Retinal pigment epithelial cell (primary cell): ENCODE measurements around the gene PCCA.

ENCODE experiments used
- DNase-seq: peaks from one replicate; pipeline ENCODE4 v3.0.0-alpha.2; 2010; ENCODE audit warnings: low read depth
- H3K4me3 ChIP-seq: 2 replicates; pipeline ENCODE4 v1.5.1; 2011; ENCODE audit warnings: mild to moderate bottlenecking, low read length, control low read depth, moderate library complexity
- TF ChIP-seq, protein P1 (sequence below): conservative IDR thresholded peaks from 2 replicates; pipeline ENCODE4 v1.5.1; 2011; ENCODE audit warnings: low read depth, low read length, control low read depth, inconsistent platforms

Gene PCCA

DNA sequence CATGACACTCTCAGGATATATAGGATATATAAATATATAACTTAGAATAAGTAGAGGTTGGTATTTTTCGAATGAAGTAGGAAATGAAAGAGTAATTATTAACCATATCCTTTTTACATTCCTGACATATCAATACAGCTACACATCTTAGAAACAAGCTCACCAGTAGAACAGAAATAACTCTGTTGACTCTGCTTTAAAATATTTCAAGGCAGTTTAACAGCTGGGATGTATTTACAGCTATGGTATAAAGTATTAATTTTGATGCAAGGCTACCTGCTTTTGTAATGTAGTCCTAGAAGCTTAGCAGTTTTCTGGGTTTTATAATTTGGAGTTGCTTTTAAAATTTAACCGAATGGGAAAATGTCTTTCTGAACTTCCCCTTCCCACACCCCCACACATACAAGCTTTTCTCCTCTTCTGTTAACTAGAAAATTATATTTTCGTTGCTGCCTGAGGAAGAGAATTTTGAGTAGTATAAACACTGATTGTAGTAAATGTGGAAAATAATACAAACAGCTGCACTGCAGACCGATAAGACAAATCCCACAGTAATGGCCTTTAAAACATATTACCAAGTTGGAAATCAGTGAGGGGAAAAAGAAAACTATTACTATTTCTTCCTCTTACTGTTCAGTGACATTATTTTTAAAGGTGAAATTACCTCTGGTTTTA, 352.0 kb downstream of the PCCA start:
- no peak for DNase-seq
- TF ChIP-seq, protein P1, sequence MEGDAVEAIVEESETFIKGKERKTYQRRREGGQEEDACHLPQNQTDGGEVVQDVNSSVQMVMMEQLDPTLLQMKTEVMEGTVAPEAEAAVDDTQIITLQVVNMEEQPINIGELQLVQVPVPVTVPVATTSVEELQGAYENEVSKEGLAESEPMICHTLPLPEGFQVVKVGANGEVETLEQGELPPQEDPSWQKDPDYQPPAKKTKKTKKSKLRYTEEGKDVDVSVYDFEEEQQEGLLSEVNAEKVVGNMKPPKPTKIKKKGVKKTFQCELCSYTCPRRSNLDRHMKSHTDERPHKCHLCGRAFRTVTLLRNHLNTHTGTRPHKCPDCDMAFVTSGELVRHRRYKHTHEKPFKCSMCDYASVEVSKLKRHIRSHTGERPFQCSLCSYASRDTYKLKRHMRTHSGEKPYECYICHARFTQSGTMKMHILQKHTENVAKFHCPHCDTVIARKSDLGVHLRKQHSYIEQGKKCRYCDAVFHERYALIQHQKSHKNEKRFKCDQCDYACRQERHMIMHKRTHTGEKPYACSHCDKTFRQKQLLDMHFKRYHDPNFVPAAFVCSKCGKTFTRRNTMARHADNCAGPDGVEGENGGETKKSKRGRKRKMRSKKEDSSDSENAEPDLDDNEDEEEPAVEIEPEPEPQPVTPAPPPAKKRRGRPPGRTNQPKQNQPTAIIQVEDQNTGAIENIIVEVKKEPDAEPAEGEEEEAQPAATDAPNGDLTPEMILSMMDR, result no peak
- no peak overlapping the region for H3K4me3 ChIP-seq

DNA sequence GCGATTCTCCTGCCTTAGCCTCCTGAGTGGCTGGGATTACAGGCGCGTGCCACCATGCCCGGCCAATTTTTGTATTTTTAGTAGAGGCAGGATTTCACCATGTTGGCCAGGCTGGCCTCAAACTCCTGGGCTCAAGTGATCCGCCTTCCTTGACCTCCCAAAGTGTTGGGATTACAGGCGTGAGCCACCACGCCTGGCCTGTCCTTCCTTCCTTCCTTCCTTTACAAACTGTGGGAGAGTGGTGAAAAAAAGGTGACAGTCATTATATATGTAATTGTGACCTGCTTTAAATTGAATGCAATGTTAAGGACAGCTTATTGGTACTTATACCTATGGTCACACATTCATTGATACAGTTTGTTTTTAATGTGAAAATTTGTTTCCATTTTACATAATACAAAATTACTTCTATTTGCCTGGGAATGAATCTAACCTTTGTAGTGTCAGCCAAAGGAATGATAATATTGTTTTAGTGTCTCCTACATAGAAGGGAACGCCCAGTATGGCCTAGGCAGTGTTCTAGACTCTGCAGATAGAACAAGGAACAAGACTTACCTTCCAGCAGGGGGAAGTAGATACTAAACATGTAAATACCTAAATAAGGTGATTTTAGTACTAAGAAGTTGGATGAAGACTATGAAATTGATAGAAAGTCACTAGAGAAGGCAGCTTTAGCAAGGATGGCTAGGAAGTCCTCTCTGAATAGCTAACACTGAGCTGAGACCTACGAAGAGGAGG, 353.4 kb downstream of the PCCA start:
- DNase-seq, result no peak

DNA sequence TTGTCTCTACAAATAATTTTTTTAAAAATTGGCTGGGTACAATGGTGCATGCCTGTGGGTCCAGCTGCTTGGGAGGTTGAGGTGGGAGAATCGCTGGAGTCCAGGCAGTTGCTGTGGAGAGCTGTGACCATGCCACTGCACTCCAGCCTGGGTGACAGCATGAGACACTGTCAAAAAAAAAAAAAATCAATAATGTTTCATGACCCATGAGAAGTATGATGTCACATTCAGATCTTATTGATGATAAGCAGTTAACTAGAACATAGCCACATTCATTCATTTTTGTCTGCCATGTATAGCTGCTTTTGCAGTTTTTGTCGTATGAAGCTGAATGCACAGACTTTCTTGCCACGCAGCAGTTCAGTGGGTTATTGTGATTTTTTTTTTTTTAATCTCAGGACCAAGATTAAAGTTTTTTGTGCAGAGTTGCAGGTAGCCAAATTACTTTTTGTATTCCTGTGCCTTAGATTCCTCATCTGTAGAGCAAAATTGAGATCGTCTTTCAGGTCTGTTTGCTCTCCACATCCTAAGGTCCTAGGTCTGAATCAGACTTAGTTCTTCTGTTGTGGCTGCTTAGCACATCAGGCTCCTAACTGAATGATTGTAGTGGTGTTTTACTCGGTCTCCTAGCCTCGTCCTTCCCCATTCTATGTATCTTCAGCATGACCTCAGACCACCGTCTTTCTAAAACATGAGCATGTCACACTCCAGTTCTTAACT, 354.5 kb downstream of the PCCA start:
- no peak for DNase-seq
- TF ChIP-seq, protein P1, result no peak
- no peak overlapping the region for H3K4me3 ChIP-seq

More for the DNA sequence above, 353.4 kb downstream of the PCCA start:
- TF ChIP-seq, protein P1, result no peak
- no peak overlapping the region for H3K4me3 ChIP-seq

DNA sequence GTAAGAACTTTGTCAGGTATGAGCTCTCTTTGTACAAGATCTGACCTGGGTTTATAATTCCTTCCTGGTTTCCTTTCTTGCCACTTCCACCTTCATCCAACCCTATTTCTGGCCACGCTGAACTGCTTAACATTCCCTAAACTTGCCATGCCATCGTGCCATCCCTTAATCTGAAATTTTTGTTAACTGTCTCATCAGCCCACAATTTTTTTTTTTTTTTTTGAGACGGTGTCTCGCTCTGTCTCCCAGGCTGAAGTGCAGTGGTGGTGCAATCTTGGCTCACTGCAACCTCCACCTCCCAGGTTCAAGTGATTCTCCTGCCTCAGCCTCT, 355.1 kb downstream of the PCCA start:
- TF ChIP-seq, protein P1, result no peak
- DNase-seq, result no peak
- no peak overlapping the region for H3K4me3 ChIP-seq

DNA sequence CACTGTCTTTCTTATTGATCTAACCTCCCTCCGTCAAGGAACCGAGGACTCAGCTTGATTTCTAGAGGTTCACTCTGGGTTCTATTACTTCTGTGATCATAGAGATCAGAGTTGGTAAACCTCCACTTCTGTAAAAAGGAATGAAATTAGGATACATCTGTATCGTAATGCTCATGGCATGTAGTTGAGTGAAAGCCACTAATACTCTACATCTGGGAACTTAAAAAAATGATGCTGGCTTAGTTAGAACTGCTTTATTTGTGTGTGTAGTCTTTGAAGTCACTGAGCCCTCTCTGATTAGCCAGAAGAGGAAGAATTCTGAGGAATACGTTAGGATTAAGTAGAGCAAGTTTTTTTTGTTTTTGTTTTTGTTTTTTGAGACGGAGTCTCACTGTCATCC, 358.9 kb downstream of the PCCA start:
- TF ChIP-seq, protein P1, result no peak
- no peak for DNase-seq

DNA sequence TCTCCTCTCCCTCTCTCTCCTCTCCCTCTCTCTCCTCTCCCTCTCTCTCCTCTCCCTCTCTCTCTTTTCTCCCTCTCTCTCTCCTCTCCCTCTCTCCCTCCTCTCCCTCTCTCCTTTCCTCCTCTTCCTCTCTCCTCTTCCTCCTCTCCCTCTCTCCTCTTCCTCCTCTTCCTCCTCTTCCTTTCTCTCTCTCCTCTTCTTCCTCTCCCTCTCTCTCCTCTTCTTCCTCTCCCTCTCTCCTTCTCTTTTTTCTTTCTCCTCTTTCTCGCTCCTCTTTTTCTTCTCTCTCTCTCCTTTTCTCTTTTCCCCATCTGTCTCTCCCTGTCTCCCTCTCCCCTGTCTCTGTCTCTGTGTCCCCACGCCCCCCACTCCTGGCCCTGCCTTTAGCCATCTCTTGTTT, 363.0 kb downstream of the PCCA start:
- TF ChIP-seq, protein P1, result no peak
- no peak for DNase-seq
- no peak overlapping the region for H3K4me3 ChIP-seq

More for the DNA sequence above, 358.9 kb downstream of the PCCA start:
- H3K4me3 ChIP-seq, result no peak overlapping the region
